AG20443 (cell line): ENCODE measurements around the gene PLA2G12B.

Source experiments
- DNase-seq: peaks from one replicate; pipeline ENCODE4 v3.0.0; 2012; ENCODE audit warnings: low spot score, mixed read lengths

PLA2G12B gene

DNA sequence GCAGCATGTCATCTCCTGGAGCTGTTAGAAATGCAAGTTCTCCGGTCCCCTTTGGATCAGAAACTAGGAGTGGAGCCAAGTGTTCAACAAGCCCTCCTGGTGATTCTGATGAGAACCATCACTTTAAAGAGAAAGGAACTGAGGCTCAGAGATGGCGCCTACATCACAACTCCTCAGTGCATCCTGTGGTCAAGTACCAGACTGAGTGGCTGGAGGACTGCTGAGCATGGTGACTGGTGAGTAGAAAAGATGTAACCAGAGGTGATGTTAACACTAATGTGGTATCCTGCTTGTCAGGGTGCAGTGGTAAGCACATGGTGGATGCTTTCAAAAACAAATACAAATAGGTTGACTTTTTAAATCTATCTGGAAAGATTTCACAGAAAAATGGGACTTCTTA, 64.5 kb downstream of the PLA2G12B start:
- DNase-seq, result no peak

GRCh38 chr10:72889391-72889831, 65.2 kb downstream of the PLA2G12B start:
- no peak for DNase-seq

- DNase-seq, result no peak
These were observed 66.4 kb downstream of the PLA2G12B start for GRCh38 chr10:72888151-72888638.

DNA sequence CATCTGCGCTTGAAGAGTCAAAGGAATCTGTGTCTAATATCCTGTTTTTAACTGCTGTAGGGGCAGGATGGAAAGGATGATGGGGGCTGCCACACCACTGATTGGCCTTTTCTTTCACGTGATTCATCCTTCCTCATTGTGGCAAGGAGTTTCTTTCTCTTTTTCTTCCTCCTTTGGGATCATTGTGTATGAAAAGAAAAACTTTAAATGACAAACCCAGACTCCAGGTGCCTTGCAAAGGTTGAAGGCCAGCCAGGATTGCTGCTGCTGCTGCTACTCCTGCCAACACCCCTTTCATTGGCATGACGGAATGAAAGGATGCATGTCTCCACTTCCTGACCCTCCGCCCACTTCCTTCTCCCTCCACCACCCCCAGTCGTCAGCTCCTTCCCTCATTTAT, 67.6 kb downstream of the PLA2G12B start:
- no peak for DNase-seq

GRCh38 chr10:72886621-72887020, 68.0 kb downstream of the PLA2G12B start:
- no peak for DNase-seq

DNA sequence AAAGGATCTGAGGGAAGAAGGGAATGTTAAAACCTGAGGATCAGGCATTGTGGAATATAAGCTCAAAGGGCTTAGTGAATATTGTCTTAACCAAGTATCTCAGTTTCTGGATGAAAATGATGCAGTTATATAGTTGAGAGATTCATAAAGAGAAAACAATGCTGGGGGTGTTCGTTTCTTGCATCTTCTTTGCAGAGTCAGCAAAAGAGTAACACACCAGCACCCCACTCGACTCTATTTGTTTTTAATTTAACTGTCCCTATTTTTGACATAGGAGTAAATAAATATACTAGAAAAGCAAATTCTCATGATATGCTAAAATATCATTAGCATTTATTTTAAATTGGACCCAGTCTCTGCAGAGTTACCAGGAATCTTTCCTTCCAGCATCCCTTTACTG, 68.7 kb downstream of the PLA2G12B start:
- DNase-seq, result no peak
